Measurements from ENCODE around the gene ASPDH. TPM values are rescaled to one million over a fixed set of nuclear protein-coding genes. Genes with fewer than 3 reads are reported as not detected.
A peak's percentile ranks its signal among the peaks of the same experiment; 100 is the strongest.

ASPDH gene
- total RNA-seq (2021) (not detected in 3 replicates), Bru-seq, nascent RNA (percentile 10 among the genes with signal in this experiment)
- long read RNA-seq, experiment 1, result 0 reads
- long read RNA-seq, experiment 2, result 0 reads
- long read RNA-seq, experiment 3, result 0 reads

DNA sequence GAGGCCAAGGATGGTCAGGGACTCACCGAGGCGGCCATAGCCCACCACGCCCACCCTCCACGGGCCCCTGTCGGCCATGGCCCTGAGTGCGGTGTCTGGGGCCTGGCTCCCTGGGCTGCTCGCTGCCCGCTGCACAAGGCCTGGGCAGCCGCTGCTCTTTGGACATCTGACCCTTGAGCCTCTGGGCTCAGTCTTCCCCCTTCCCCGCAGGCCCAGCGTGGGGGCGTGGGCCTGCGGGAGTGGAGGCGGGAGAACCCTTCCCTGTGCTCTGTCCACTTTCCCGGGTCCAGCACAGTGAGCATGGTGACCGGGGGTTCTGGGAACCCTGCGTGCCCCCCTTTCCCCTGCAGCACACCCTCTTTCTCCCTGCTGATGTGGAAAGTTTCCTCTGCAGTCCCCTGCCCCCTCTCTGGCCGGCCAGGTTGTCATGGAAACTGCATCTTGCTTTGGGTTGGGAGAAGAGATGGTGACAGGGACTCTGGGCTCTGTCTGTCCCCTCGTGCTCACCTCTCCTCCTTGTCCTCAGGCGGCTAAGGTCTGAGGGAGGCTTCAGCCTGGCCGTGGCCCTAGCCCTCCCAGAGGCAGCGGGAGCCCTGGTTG is at the start of gene ASPDH:
Gene ASPDH, minus strand, starts transcription at position 168 of the 600 bp plus-strand sequence. Its CDS starts 90 bp downstream, at position 78.
- peaks cover 14% of the 10 kb centered on the region for H3K4me1 Mint-ChIP-seq
- ATAC-seq (no peak), DNase-seq (ENCODE audit: low spot score) (no peak)
- H3K4me3 Mint-ChIP-seq, result no peak within 1 kb of the TSS
- POLR2A ChIA-PET, result interaction anchor here (0.5 kb wide), 1 partner anchor 362 kb away, joined by 4 read pairs; no protein-coding TSS in a partner anchor
- CTCF ChIA-PET, result no interaction called here
- TF ChIP-seq HMGA2 (CRISPR knock-in tag; IDR thresholded peaks at IDR 0.05), result no peak
- no peak for TF ChIP-seq ZNF423 (CRISPR knock-in tag; IDR thresholded peaks at IDR 0.05)
- no peak for TF ChIP-seq CBFB (CRISPR knock-in tag; IDR thresholded peaks at IDR 0.05; ENCODE audit: low read depth)
- no peak for TF ChIP-seq ZNF416 (CRISPR knock-in tag; IDR thresholded peaks at IDR 0.05)
- no peak for TF ChIP-seq PRRX2 (CRISPR knock-in tag; IDR thresholded peaks at IDR 0.05)
- TF ChIP-seq, protein P1, sequence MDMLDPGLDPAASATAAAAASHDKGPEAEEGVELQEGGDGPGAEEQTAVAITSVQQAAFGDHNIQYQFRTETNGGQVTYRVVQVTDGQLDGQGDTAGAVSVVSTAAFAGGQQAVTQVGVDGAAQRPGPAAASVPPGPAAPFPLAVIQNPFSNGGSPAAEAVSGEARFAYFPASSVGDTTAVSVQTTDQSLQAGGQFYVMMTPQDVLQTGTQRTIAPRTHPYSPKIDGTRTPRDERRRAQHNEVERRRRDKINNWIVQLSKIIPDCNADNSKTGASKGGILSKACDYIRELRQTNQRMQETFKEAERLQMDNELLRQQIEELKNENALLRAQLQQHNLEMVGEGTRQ (CRISPR knock-in tag; IDR thresholded peaks at IDR 0.05), result no peak
- no peak for TF ChIP-seq TCF7 (CRISPR knock-in tag; IDR thresholded peaks at IDR 0.05; ENCODE audit: low read depth)
- TF ChIP-seq NFYB (CRISPR knock-in tag; conservative IDR thresholded peaks at IDR 0.05; ENCODE audit: low read depth), result no peak
- no peak for TF ChIP-seq OVOL2 (CRISPR knock-in tag; IDR thresholded peaks at IDR 0.05; ENCODE audit: borderline replicate concordance)
- no peak for TF ChIP-seq GTF2I (CRISPR knock-in tag; conservative IDR thresholded peaks at IDR 0.05)
- TF ChIP-seq ZNF263 (CRISPR knock-in tag; IDR thresholded peaks at IDR 0.05; ENCODE audit: low read depth), result no peak
- peaks cover 5% of the 10 kb centered on the region for H3K9me3 Mint-ChIP-seq
- peaks cover 43% of the 10 kb centered on the region for H3K27me3 Mint-ChIP-seq (ENCODE audit: low read depth)
- peak within 1 kb of the TSS; percentile 49; the same call in 1 of the 2 replicates for H3K27ac Mint-ChIP-seq
- peaks cover 5% of the 10 kb centered on the region; the same call in 1 of the 2 replicates for H3K36me3 Mint-ChIP-seq

DNA sequence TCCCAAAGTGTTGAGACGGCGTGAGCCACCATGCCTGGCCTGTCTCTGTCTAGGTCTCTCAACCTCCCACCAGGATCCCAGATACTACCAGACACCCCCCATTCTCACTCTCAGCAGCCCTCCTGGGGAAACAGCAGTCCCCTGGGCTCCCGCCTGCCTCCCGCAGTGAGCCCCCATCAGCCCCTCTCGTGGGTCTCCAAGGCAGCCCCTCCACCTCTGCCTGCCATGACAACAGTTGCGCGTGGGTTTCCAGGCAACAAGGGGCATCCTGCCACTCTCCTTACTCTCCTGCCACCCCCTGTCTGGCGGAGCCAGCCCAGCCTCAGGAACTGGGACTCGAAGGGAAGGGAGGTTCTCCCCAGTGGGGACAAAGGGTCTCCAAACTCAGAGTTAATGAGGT is 49.3 kb upstream of the ASPDH start:
- TF ChIP-seq ZNF263 (CRISPR knock-in tag; IDR thresholded peaks at IDR 0.05; ENCODE audit: low read depth), result no peak
- no peak for TF ChIP-seq HMGA2 (CRISPR knock-in tag; IDR thresholded peaks at IDR 0.05)
- no peak for TF ChIP-seq ZNF232 (CRISPR knock-in tag; IDR thresholded peaks at IDR 0.05)
- TF ChIP-seq, protein P2, sequence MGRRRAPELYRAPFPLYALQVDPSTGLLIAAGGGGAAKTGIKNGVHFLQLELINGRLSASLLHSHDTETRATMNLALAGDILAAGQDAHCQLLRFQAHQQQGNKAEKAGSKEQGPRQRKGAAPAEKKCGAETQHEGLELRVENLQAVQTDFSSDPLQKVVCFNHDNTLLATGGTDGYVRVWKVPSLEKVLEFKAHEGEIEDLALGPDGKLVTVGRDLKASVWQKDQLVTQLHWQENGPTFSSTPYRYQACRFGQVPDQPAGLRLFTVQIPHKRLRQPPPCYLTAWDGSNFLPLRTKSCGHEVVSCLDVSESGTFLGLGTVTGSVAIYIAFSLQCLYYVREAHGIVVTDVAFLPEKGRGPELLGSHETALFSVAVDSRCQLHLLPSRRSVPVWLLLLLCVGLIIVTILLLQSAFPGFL (CRISPR knock-in tag; IDR thresholded peaks at IDR 0.05; ENCODE audit: borderline replicate concordance), result no peak
- TF ChIP-seq, protein P3, sequence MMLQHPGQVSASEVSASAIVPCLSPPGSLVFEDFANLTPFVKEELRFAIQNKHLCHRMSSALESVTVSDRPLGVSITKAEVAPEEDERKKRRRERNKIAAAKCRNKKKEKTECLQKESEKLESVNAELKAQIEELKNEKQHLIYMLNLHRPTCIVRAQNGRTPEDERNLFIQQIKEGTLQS (CRISPR knock-in tag; conservative IDR thresholded peaks at IDR 0.05), result no peak
- TF ChIP-seq, protein P4, sequence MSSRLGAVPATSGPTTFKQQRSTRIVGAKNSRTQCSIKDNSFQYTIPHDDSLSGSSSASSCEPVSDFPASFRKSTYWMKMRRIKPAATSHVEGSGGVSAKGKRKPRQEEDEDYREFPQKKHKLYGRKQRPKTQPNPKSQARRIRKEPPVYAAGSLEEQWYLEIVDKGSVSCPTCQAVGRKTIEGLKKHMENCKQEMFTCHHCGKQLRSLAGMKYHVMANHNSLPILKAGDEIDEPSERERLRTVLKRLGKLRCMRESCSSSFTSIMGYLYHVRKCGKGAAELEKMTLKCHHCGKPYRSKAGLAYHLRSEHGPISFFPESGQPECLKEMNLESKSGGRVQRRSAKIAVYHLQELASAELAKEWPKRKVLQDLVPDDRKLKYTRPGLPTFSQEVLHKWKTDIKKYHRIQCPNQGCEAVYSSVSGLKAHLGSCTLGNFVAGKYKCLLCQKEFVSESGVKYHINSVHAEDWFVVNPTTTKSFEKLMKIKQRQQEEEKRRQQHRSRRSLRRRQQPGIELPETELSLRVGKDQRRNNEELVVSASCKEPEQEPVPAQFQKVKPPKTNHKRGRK (CRISPR knock-in tag; IDR thresholded peaks at IDR 0.05; ENCODE audit: borderline replicate concordance), result no peak
- TF ChIP-seq, protein P5, sequence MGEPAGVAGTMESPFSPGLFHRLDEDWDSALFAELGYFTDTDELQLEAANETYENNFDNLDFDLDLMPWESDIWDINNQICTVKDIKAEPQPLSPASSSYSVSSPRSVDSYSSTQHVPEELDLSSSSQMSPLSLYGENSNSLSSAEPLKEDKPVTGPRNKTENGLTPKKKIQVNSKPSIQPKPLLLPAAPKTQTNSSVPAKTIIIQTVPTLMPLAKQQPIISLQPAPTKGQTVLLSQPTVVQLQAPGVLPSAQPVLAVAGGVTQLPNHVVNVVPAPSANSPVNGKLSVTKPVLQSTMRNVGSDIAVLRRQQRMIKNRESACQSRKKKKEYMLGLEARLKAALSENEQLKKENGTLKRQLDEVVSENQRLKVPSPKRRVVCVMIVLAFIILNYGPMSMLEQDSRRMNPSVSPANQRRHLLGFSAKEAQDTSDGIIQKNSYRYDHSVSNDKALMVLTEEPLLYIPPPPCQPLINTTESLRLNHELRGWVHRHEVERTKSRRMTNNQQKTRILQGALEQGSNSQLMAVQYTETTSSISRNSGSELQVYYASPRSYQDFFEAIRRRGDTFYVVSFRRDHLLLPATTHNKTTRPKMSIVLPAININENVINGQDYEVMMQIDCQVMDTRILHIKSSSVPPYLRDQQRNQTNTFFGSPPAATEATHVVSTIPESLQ (CRISPR knock-in tag; IDR thresholded peaks at IDR 0.05), result no peak
- Mint-ChIP-seq H3K9me3 (no peaks in the 10 kb centered on the region), H3K36me3 (no peaks in the 10 kb centered on the region), H3K4me3 (no peak overlapping the region), H3K27me3 (ENCODE audit: low read depth) (peaks cover 69% of the 10 kb centered on the region), H3K4me1 (peaks cover 34% of the 10 kb centered on the region), H3K27ac (no peak overlapping the region)
- CTCF ChIA-PET, result interaction anchor here (0.9 kb wide), 1 partner anchor 162 kb away, joined by 4 read pairs; no protein-coding TSS in a partner anchor
- POLR2A ChIA-PET, result no interaction called here
- no peak for ATAC-seq
- DNase-seq (ENCODE audit: low spot score), result no peak

Measured in WTC11 (cell line).